SU-DHL-6 (cell line): ENCODE measurements around the gene WDR46.
A peak's percentile ranks its signal among the peaks of the same experiment; 100 is the strongest.

ENCODE experiments used
- H2AFZ ChIP-seq: fragments of 200-600 bp; sonication (generic); 2 replicates; pipeline ENCODE4 v1.6.1; 2014; ENCODE audit warnings: low read depth, mild to moderate bottlenecking, moderate library complexity, mixed read lengths, antibody characterized with exemption, low read length; ENCODE audit not compliant: severe bottlenecking
- H3F3A ChIP-seq: fragments of 200-600 bp; shearing (Covaris generic); 2 replicates; pipeline ENCODE4 v1.6.0; 2016; ENCODE audit warnings: antibody characterized with exemption, mild to moderate bottlenecking; ENCODE audit not compliant: insufficient read depth
- H3K27ac ChIP-seq: fragments of 200-600 bp; sonication (generic); 2 replicates; pipeline ENCODE4 v1.5.1; 2016; ENCODE audit warnings: low read depth, mild to moderate bottlenecking, low read length, moderate library complexity, mixed read lengths
- H3K27me3 ChIP-seq: fragments of 200-600 bp; sonication (generic), shearing (Covaris generic); 2 replicates; pipeline ENCODE4 v1.6.0; 2014; ENCODE audit warnings: mild to moderate bottlenecking, low read length
- H3K36me3 ChIP-seq: fragments of 200-600 bp; sonication (generic); 2 replicates; pipeline ENCODE4 v1.6.1; 2014; ENCODE audit warnings: mild to moderate bottlenecking, low read length, mixed read lengths
- H3K4me2 ChIP-seq: fragments of 300-600, 200-600 bp; shearing (Covaris generic), sonication (generic); 2 replicates; pipeline ENCODE4 v1.6.0; 2014; ENCODE audit warnings: low read length, low read depth, mild to moderate bottlenecking; ENCODE audit not compliant: poor library complexity, severe bottlenecking
- H3K4me3 ChIP-seq: fragments of 200-600 bp; sonication (generic); 2 replicates; pipeline ENCODE4 v1.5.1; 2014; ENCODE audit warnings: antibody characterized with exemption, low read length, mild to moderate bottlenecking, mixed read lengths; ENCODE audit not compliant: insufficient read depth, poor library complexity, severe bottlenecking
- H3K79me2 ChIP-seq: fragments of 200-600 bp; sonication (generic); 2 replicates; pipeline ENCODE4 v1.6.1; 2014; ENCODE audit warnings: mild to moderate bottlenecking, low read length, moderate library complexity; ENCODE audit not compliant: insufficient read depth
- H3K9ac ChIP-seq: fragments of 200-600 bp; sonication (generic); 2 replicates; pipeline ENCODE4 v1.7.0; 2014; ENCODE audit warnings: mild to moderate bottlenecking, low read length
- H3K9me2 ChIP-seq: fragments of 200-600 bp; sonication (generic); replicated peaks from 2 replicates; pipeline ENCODE4 v1.6.1; 2014; ENCODE audit warnings: low read length; ENCODE audit not compliant: insufficient read depth
- H3K9me3 ChIP-seq: fragments of 200-600 bp; sonication (generic); 2 replicates; pipeline ENCODE4 v1.6.1; 2014; ENCODE audit warnings: low read length, mixed read lengths; ENCODE audit not compliant: insufficient read depth
- H4K20me1 ChIP-seq: fragments of 200-600 bp; sonication (generic); 2 replicates; pipeline ENCODE4 v1.6.1; 2014; ENCODE audit warnings: low read depth, mild to moderate bottlenecking, antibody characterized with exemption, low read length, moderate library complexity, mixed read lengths
- CTCF ChIP-seq: fragments of 200-600 bp; sonication (generic); IDR thresholded peaks from one replicate; pipeline ENCODE4 v1.5.1; 2017; ENCODE audit warnings: antibody characterized with exemption, mild to moderate bottlenecking, low read length, moderate library complexity; ENCODE audit not compliant: insufficient read depth, poor library complexity, severe bottlenecking
- EZH2phosphoT487 ChIP-seq: fragments of 200-600 bp; sonication (generic), shearing (Covaris generic); conservative IDR thresholded peaks from 2 replicates; pipeline ENCODE4 v1.6.1; 2018; ENCODE audit warnings: mild to moderate bottlenecking, antibody characterized with exemption, low read length, moderate library complexity, mixed read lengths

WDR46 gene

GRCh38 chr6:33333666-33334065 lies 44.6 kb upstream of the WDR46 start:
- TF ChIP-seq EZH2phosphoT487 (no peak), CTCF (no peak)
- Histone ChIP-seq H3K9ac (no peak overlapping the region), H3K27ac (no peak overlapping the region), H3K79me2 (no peaks in the 10 kb centered on the region), H2AFZ (no peak overlapping the region), H3K36me3 (no peaks in the 10 kb centered on the region), H3K9me2 (no peaks in the 10 kb centered on the region), H4K20me1 (no peaks in the 10 kb centered on the region), H3F3A (no peaks in the 10 kb centered on the region), H3K4me3 (no peak overlapping the region), H3K4me2 (no peak overlapping the region), H3K9me3 (no peaks in the 10 kb centered on the region), H3K27me3 (no peaks in the 10 kb centered on the region)

GRCh38 chr6:33330736-33331135 lies 41.7 kb upstream of the WDR46 start:
- Histone ChIP-seq H3F3A (peaks cover 5% of the 10 kb centered on the region), H3K4me2 (no peak overlapping the region), H3K36me3 (no peaks in the 10 kb centered on the region), H3K9me2 (no peaks in the 10 kb centered on the region), H3K9ac (no peak overlapping the region), H3K4me3 (no peak overlapping the region), H2AFZ (no peak overlapping the region), H4K20me1 (no peaks in the 10 kb centered on the region), H3K27me3 (no peaks in the 10 kb centered on the region), H3K9me3 (no peaks in the 10 kb centered on the region), H3K79me2 (no peaks in the 10 kb centered on the region), H3K27ac (no peak overlapping the region)
- TF ChIP-seq CTCF (no peak), EZH2phosphoT487 (no peak)

GRCh38 chr6:33329058-33329457 lies 40.0 kb upstream of the WDR46 start:
- Histone ChIP-seq H3K79me2 (no peaks in the 10 kb centered on the region), H3F3A (peaks cover 10% of the 10 kb centered on the region), H3K36me3 (no peaks in the 10 kb centered on the region), H3K27me3 (no peaks in the 10 kb centered on the region), H3K27ac (no peak overlapping the region), H3K9me2 (no peaks in the 10 kb centered on the region), H4K20me1 (no peaks in the 10 kb centered on the region), H3K4me2 (no peak overlapping the region), H3K4me3 (no peak overlapping the region), H3K9ac (no peak overlapping the region), H3K9me3 (no peaks in the 10 kb centered on the region), H2AFZ (no peak overlapping the region)
- TF ChIP-seq CTCF (no peak), EZH2phosphoT487 (no peak)

GRCh38 chr6:33324125-33324524 lies 35.1 kb upstream of the WDR46 start:
- no peaks in the 10 kb centered on the region for H3K9me3 ChIP-seq
- peak overlapping the region; percentile 64 for H3K4me2 ChIP-seq
- no peaks in the 10 kb centered on the region for H3K9me2 ChIP-seq
- no peaks in the 10 kb centered on the region; the same call in 1 of the 2 replicates for H4K20me1 ChIP-seq
- H3K9ac ChIP-seq, result peak overlapping the region; percentile 94
- peaks cover 13% of the 10 kb centered on the region; the same call in 1 of the 2 replicates for H3K36me3 ChIP-seq
- peak overlapping the region; percentile 92 for H3K27ac ChIP-seq
- H3K27me3 ChIP-seq, result no peaks in the 10 kb centered on the region
- H3K4me3 ChIP-seq, result peak overlapping the region; percentile 54
- peaks cover 34% of the 10 kb centered on the region for H3K79me2 ChIP-seq
- peaks cover 32% of the 10 kb centered on the region for H3F3A ChIP-seq
- TF ChIP-seq EZH2phosphoT487 (no peak), CTCF (no peak)
- peak overlapping the region; percentile 2 for H2AFZ ChIP-seq
